Activated T-helper 9 cell treated with anti-CD3 and anti-CD28 coated beads, Interleukin-2, amount 50 U/mL, for 16 hours (primary cell): ENCODE measurements around the gene DTX3L.

Experiments used
- DNase-seq: peaks from one replicate; pipeline ENCODE4 v3.0.0-alpha.2; 2020; ENCODE audit warnings: low read depth

Gene DTX3L

GRCh38 chr3:122606330-122606729 lies 42.2 kb downstream of the DTX3L start:
- no peak for DNase-seq

- DNase-seq: no peak
Measured at GRCh38 chr3:122608916-122609315, 44.8 kb downstream of the DTX3L start.

GRCh38 chr3:122609798-122610559 lies 45.8 kb downstream of the DTX3L start:
- DNase-seq: no peak

- no peak for DNase-seq
Measured at GRCh38 chr3:122612696-122613095, 48.6 kb downstream of the DTX3L start.

- no peak for DNase-seq
Measured at GRCh38 chr3:122615303-122615702, 51.2 kb downstream of the DTX3L start.

GRCh38 chr3:122618614-122619013 lies 54.5 kb downstream of the DTX3L start:
- DNase-seq: no peak

GRCh38 chr3:122619040-122619439 lies 54.9 kb downstream of the DTX3L start:
- no peak for DNase-seq

- DNase-seq: no peak
Measured at GRCh38 chr3:122620399-122620798, 56.3 kb downstream of the DTX3L start.

- DNase-seq: no peak
Measured at GRCh38 chr3:122621112-122621511, 57.0 kb downstream of the DTX3L start.

- DNase-seq: no peak
Measured at GRCh38 chr3:122623031-122623829, 59.1 kb downstream of the DTX3L start.
